Measurements from ENCODE around the gene FBXO8. TPM values are rescaled to one million over a fixed set of nuclear protein-coding genes. Genes with fewer than 3 reads are reported as not detected.

The FBXO8 gene
- total RNA-seq, 2 experiments from 2014 or later: 17.9 to 19.4 TPM

DNA sequence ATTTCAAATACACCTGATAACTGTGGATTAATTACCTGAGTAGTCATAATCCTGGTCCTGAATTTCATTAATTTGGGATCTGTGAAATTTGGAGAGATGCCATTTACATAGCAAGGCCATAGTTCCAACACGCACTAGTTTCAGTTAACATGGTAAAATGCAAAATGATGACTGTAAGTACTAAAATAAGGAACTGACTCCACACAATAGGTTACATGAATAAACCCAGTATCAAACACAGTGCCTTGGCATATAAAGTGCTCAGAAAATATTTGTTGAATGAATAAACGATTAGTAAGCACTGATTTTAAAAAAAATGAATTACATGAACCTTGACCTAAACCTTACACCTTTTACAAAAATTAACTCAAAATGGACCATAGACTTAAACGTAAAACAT lies 9.0 kb downstream of the FBXO8 start:
- Histone ChIP-seq H3K36me3 (ENCODE audit: insufficient read depth, low read length) (peaks cover 2% of the 10 kb centered on the region), H3K9me3 (ENCODE audit: control insufficient read depth in 1 of 2, insufficient read depth in 1 of 2, low read length in 2 of 2) (no peaks in the 10 kb centered on the region), H3K27ac (ENCODE audit: low read depth in 1 of 2, low read length in 2 of 2) (no peak overlapping the region), H3K4me1 (ENCODE audit: insufficient read depth, low read length) (peaks cover 2% of the 10 kb centered on the region), H3K27me3 (ENCODE audit: control insufficient read depth in 1 of 2, insufficient read depth in 2 of 2, low read length in 2 of 2) (no peaks in the 10 kb centered on the region), H3K4me3 (ENCODE audit: low read length) (no peak overlapping the region)
- intact Hi-C loops (cut with DNase I, micrococcal nuclease): no loop called here
- H3K27ac Mint-ChIP-seq: no peak overlapping the region
- ChIA-PET CTCF (no interaction called here), POLR2A (no interaction called here)
- no peaks in the 10 kb centered on the region for H3K9me3 Mint-ChIP-seq
- ATAC-seq (ENCODE audit: poor library complexity) (no peak), DNase-seq (no peak)
- peaks cover 72% of the 10 kb centered on the region for H3K4me1 Mint-ChIP-seq (ENCODE audit: low read depth)
- peaks cover 32% of the 10 kb centered on the region for H3K36me3 Mint-ChIP-seq (ENCODE audit: low read depth)
- TF ChIP-seq, protein P1, sequence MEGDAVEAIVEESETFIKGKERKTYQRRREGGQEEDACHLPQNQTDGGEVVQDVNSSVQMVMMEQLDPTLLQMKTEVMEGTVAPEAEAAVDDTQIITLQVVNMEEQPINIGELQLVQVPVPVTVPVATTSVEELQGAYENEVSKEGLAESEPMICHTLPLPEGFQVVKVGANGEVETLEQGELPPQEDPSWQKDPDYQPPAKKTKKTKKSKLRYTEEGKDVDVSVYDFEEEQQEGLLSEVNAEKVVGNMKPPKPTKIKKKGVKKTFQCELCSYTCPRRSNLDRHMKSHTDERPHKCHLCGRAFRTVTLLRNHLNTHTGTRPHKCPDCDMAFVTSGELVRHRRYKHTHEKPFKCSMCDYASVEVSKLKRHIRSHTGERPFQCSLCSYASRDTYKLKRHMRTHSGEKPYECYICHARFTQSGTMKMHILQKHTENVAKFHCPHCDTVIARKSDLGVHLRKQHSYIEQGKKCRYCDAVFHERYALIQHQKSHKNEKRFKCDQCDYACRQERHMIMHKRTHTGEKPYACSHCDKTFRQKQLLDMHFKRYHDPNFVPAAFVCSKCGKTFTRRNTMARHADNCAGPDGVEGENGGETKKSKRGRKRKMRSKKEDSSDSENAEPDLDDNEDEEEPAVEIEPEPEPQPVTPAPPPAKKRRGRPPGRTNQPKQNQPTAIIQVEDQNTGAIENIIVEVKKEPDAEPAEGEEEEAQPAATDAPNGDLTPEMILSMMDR (IDR thresholded peaks at IDR 0.05): no peak
- H3K4me3 Mint-ChIP-seq: no peak overlapping the region
- no peaks in the 10 kb centered on the region for H3K27me3 Mint-ChIP-seq

DNA sequence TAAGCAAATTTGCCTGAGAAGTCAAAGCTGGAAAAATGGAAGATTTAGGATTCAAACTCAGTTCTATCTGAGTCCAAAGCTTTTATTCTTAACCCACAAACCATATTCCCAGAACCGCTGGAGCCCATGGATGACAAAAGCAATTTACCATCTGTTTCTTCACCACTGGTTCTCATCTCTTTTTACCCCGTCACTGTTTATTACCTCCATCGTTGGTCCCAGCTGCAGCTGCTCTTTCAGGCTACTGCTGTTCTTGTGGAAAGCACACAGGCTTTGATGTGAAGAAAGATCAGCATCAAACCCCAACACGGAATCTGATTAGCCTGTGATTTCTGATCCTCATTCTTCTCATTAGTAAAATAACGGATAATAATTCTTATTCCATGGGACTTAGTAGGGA lies 9.5 kb downstream of the FBXO8 start:
- no peak overlapping the region for H3K4me3 Mint-ChIP-seq
- H3K9me3 Mint-ChIP-seq: no peaks in the 10 kb centered on the region
- POLR2A ChIA-PET: no interaction called here
- ATAC-seq (ENCODE audit: poor library complexity) (no peak), DNase-seq (no peak)
- H3K27ac ChIP-seq (ENCODE audit: low read depth in 1 of 2, low read length in 2 of 2): no peak overlapping the region
- peaks cover 31% of the 10 kb centered on the region for H3K36me3 Mint-ChIP-seq (ENCODE audit: low read depth)
- H3K4me1 ChIP-seq (ENCODE audit: insufficient read depth, low read length): peaks cover 2% of the 10 kb centered on the region
- intact Hi-C loops (cut with DNase I, micrococcal nuclease): no loop called here
- no peak overlapping the region for H3K4me3 ChIP-seq (ENCODE audit: low read length)
- peaks cover 67% of the 10 kb centered on the region for H3K4me1 Mint-ChIP-seq (ENCODE audit: low read depth)
- CTCF ChIA-PET: no interaction called here
- H3K27ac Mint-ChIP-seq: no peak overlapping the region
- TF ChIP-seq, protein P1 (IDR thresholded peaks at IDR 0.05): no peak
- H3K36me3 ChIP-seq (ENCODE audit: insufficient read depth, low read length): no peaks in the 10 kb centered on the region
- H3K27me3 ChIP-seq (ENCODE audit: control insufficient read depth in 1 of 2, insufficient read depth in 2 of 2, low read length in 2 of 2): no peaks in the 10 kb centered on the region
- no peaks in the 10 kb centered on the region for H3K27me3 Mint-ChIP-seq
- no peaks in the 10 kb centered on the region for H3K9me3 ChIP-seq (ENCODE audit: control insufficient read depth in 1 of 2, insufficient read depth in 1 of 2, low read length in 2 of 2)

DNA sequence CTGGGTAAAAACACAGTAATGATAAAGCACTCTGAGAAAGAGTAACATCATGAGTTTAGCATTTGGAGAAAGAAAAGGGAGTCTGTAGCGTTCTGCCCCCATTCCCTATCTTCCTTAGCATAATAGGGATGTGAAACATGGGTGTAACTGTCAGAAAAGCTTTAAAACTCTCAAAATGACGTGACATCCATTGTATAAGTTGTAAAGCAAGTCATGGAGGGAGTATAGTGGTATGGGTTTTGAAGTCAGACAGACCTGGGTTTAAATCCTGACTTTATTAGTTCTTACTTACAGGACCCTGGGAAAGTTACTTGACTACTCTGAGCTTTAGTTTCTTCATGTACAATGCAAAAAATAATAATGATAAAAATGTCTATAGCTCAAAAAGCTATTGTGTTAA lies 17.1 kb downstream of the FBXO8 start:
- Histone ChIP-seq H3K4me1 (ENCODE audit: insufficient read depth, low read length) (no peaks in the 10 kb centered on the region), H3K9me3 (ENCODE audit: control insufficient read depth in 1 of 2, insufficient read depth in 1 of 2, low read length in 2 of 2) (no peaks in the 10 kb centered on the region), H3K27me3 (ENCODE audit: control insufficient read depth in 1 of 2, insufficient read depth in 2 of 2, low read length in 2 of 2) (no peaks in the 10 kb centered on the region), H3K36me3 (ENCODE audit: insufficient read depth, low read length) (peaks cover 16% of the 10 kb centered on the region), H3K27ac (ENCODE audit: low read depth in 1 of 2, low read length in 2 of 2) (no peak overlapping the region), H3K4me3 (ENCODE audit: low read length) (no peak overlapping the region)
- intact Hi-C loops (cut with DNase I, micrococcal nuclease): no loop called here
- Mint-ChIP-seq H3K4me1 (ENCODE audit: low read depth) (peaks cover 37% of the 10 kb centered on the region), H3K9me3 (no peaks in the 10 kb centered on the region), H3K4me3 (no peak overlapping the region), H3K27me3 (no peaks in the 10 kb centered on the region), H3K36me3 (ENCODE audit: low read depth) (peaks cover 35% of the 10 kb centered on the region), H3K27ac (no peak overlapping the region)
- ATAC-seq (ENCODE audit: poor library complexity) (no peak), DNase-seq (no peak)
- TF ChIP-seq, protein P1 (IDR thresholded peaks at IDR 0.05): no peak
- CTCF ChIA-PET: no interaction called here
- POLR2A ChIA-PET: interaction anchor here (2.2 kb wide), 1 partner anchor 18 kb away, joined by 7 read pairs; the partner anchor contains the start of genes CEP44 and FBXO8

All from CD4-positive, alpha-beta T cell (primary cell).